ENCODE measurements around the gene SH3BP4. TPM values are rescaled to one million over a fixed set of nuclear protein-coding genes. Genes with fewer than 3 reads are reported as not detected.

The SH3BP4 gene
- total and polyA plus RNA-seq, 2 of the 13 experiments (the other 11 are each of a cell fraction or from before 2014, with no cell fraction given): 34.6 to 99.1 TPM

- TF ChIP-seq ZSCAN12 (CRISPR knock-in tag; IDR thresholded peaks at IDR 0.05) (no peak), ZBTB38 (CRISPR knock-in tag; IDR thresholded peaks at IDR 0.05) (peak; percentile 40; the same call in 1 of the 2 replicates), ASH2L (IDR thresholded peaks at IDR 0.05; ENCODE audit: insufficient read length, low read depth, low read length) (peak; percentile 85), ATF2 (CRISPR knock-in tag; IDR thresholded peaks at IDR 0.05) (no peak), ZNF646 (CRISPR knock-in tag; IDR thresholded peaks at IDR 0.05) (no peak), ZNF407 (CRISPR knock-in tag; IDR thresholded peaks at IDR 0.05; ENCODE audit: not compliant biosample characterization) (no peak), PAXIP1 (CRISPR knock-in tag; conservative IDR thresholded peaks at IDR 0.05) (no peak)
Measured at GRCh38 chr2:234952270-234953115, 676 bp downstream of the SH3BP4 start (continued).

All from HepG2 (cell line).